ENCODE data around the gene SYT17.

DNA sequence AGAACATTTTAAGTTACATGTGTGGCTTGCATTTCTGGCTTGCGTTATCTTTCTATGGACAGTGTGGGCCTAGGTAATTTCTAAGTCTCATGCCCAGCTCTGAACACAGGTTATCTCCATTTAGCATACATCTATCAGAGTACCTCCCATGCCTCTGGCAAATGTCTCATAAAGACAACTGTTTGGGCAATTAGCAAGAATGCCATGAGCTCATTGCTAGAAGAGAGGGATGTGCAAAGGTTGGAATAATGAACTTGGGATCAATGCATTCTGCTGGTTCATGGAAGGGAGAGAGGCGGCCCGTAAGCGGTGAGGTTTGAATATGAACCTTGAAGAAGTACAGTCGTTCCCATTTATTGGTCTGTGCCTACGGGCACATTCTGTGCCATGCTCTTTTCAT is 14.4 kb downstream of the SYT17 start:
- no peak for TF ChIP-seq POLR2A (IDR thresholded peaks at IDR 0.05)
- TF ChIP-seq, protein P1, sequence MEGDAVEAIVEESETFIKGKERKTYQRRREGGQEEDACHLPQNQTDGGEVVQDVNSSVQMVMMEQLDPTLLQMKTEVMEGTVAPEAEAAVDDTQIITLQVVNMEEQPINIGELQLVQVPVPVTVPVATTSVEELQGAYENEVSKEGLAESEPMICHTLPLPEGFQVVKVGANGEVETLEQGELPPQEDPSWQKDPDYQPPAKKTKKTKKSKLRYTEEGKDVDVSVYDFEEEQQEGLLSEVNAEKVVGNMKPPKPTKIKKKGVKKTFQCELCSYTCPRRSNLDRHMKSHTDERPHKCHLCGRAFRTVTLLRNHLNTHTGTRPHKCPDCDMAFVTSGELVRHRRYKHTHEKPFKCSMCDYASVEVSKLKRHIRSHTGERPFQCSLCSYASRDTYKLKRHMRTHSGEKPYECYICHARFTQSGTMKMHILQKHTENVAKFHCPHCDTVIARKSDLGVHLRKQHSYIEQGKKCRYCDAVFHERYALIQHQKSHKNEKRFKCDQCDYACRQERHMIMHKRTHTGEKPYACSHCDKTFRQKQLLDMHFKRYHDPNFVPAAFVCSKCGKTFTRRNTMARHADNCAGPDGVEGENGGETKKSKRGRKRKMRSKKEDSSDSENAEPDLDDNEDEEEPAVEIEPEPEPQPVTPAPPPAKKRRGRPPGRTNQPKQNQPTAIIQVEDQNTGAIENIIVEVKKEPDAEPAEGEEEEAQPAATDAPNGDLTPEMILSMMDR (IDR thresholded peaks at IDR 0.05) = no peak

Data from testis (tissue), 2 donors.